ENCODE results near the gene ZNF750.

GRCh38 chr17:82793974-82794630 is 45.7 kb downstream of the ZNF750 start:
- no peak for TF ChIP-seq TCF12 (IDR thresholded peaks at IDR 0.05; ENCODE audit: low read depth)
- TF ChIP-seq CREB1 (IDR thresholded peaks at IDR 0.05; ENCODE audit: low read depth): no peak
- TF ChIP-seq TAF1 (IDR thresholded peaks at IDR 0.05; ENCODE audit: low read depth): no peak
- TF ChIP-seq EP300 (IDR thresholded peaks at IDR 0.05; ENCODE audit: borderline replicate concordance): no peak
